RWPE2 (cell line): ENCODE data around the gene LARGE1.

ENCODE experiments used
- ATAC-seq: fragments of 200-7000 bp; cut with Tn5 transposase; 3 replicates; pipeline ENCODE4 v1.9.1; 2021; ENCODE audit warnings: low read depth
- DNase-seq: peaks from one replicate; pipeline ENCODE4 v3.0.0-alpha.2; 2020; ENCODE audit warnings: low spot score
- H3K27ac ChIP-seq: fragments of 450-650 bp; 2 replicates; pipeline ENCODE4 v1.5.1; 2017; ENCODE audit warnings: mild to moderate bottlenecking; ENCODE audit not compliant: poor library complexity, severe bottlenecking
- H3K27me3 ChIP-seq: fragments of 250-450 bp; sonication (Bioruptor Pico); 2 replicates; pipeline ENCODE4 v1.5.1; 2021; ENCODE audit warnings: mild to moderate bottlenecking, moderate library complexity; ENCODE audit not compliant: insufficient read depth, poor library complexity, severe bottlenecking
- H3K36me3 ChIP-seq: fragments of 250-450 bp; sonication (Bioruptor Pico); 2 replicates; pipeline ENCODE4 v1.5.1; 2020; ENCODE audit warnings: low read depth, mild to moderate bottlenecking, moderate library complexity
- H3K4me1 ChIP-seq: fragments of 250-450 bp; sonication (Bioruptor Pico); 2 replicates; pipeline ENCODE4 v1.5.1; 2021; ENCODE audit warnings: mild to moderate bottlenecking, moderate library complexity; ENCODE audit not compliant: insufficient read depth, poor library complexity, severe bottlenecking
- H3K4me3 ChIP-seq: fragments of 250-450 bp; sonication (Bioruptor Pico); 2 replicates; pipeline ENCODE4 v1.5.1; 2021; ENCODE audit warnings: mild to moderate bottlenecking, moderate library complexity; ENCODE audit not compliant: severe bottlenecking
- H3K9me3 ChIP-seq: fragments of 250-450 bp; sonication (Bioruptor Pico); 2 replicates; pipeline ENCODE4 v1.5.1; 2021; ENCODE audit warnings: mild to moderate bottlenecking, moderate library complexity; ENCODE audit not compliant: severe bottlenecking
- CTCF ChIP-seq: fragments of 450-650 bp; IDR thresholded peaks from one replicate; pipeline ENCODE4 v1.5.1; 2017; ENCODE audit warnings: mild to moderate bottlenecking, moderate library complexity; ENCODE audit not compliant: poor library complexity, severe bottlenecking

LARGE1 gene

GRCh38 chr22:33829546-33830280 is 90.6 kb downstream of the LARGE1 start:
- TF ChIP-seq CTCF, result no peak
- DNase-seq, result no peak
- no peak for ATAC-seq

GRCh38 chr22:33828302-33828701 is 92.0 kb downstream of the LARGE1 start:
- no peaks in the 10 kb centered on the region for H3K36me3 ChIP-seq
- no peak for DNase-seq
- no peaks in the 10 kb centered on the region for H3K27me3 ChIP-seq
- H3K4me1 ChIP-seq, result no peaks in the 10 kb centered on the region
- H3K9me3 ChIP-seq, result no peaks in the 10 kb centered on the region
- TF ChIP-seq CTCF, result no peak
- no peak for ATAC-seq
- no peak overlapping the region for H3K4me3 ChIP-seq
- H3K27ac ChIP-seq, result no peak overlapping the region

More at GRCh38 chr22:33829546-33830280, 90.6 kb downstream of the LARGE1 start:
- no peaks in the 10 kb centered on the region for H3K4me1 ChIP-seq
- H3K9me3 ChIP-seq, result no peaks in the 10 kb centered on the region
- no peak overlapping the region for H3K4me3 ChIP-seq
- no peaks in the 10 kb centered on the region for H3K27me3 ChIP-seq
- H3K36me3 ChIP-seq, result no peaks in the 10 kb centered on the region
- H3K27ac ChIP-seq, result no peak overlapping the region

- ATAC-seq (no peak), DNase-seq (no peak)
- Histone ChIP-seq H3K9me3 (no peaks in the 10 kb centered on the region), H3K27me3 (no peaks in the 10 kb centered on the region), H3K36me3 (no peaks in the 10 kb centered on the region), H3K4me1 (no peaks in the 10 kb centered on the region), H3K4me3 (no peak overlapping the region), H3K27ac (no peak overlapping the region)
- TF ChIP-seq CTCF, result no peak
Observed at GRCh38 chr22:33825761-33826160, 94.5 kb downstream of the LARGE1 start.

GRCh38 chr22:33823552-33823951 is 96.7 kb downstream of the LARGE1 start:
- no peak for TF ChIP-seq CTCF
- no peak for DNase-seq
- Histone ChIP-seq H3K27ac (no peak overlapping the region), H3K4me3 (no peak overlapping the region), H3K4me1 (no peaks in the 10 kb centered on the region), H3K36me3 (no peaks in the 10 kb centered on the region), H3K9me3 (no peaks in the 10 kb centered on the region), H3K27me3 (no peaks in the 10 kb centered on the region)
- no peak for ATAC-seq

- H3K27me3 ChIP-seq, result no peaks in the 10 kb centered on the region
- H3K9me3 ChIP-seq, result no peaks in the 10 kb centered on the region
- ATAC-seq (no peak), DNase-seq (no peak)
- no peaks in the 10 kb centered on the region for H3K4me1 ChIP-seq
- H3K27ac ChIP-seq, result no peak overlapping the region
- TF ChIP-seq CTCF, result no peak
- H3K4me3 ChIP-seq, result no peak overlapping the region
- no peaks in the 10 kb centered on the region for H3K36me3 ChIP-seq
Observed at GRCh38 chr22:33821290-33821689, 99.0 kb downstream of the LARGE1 start.
